Neural progenitor cell (in vitro differentiated cells): Measurements from ENCODE around the gene ROR2. TPM values are rescaled to one million over a fixed set of nuclear protein-coding genes. Genes with fewer than 3 reads are reported as not detected.

Experiments used
- DNase-seq: peaks from one replicate; pipeline ENCODE4 v3.0.0-alpha.2; 2016; ENCODE audit warnings: low spot score
- H2AFZ ChIP-seq: fragments of 200-600 bp; sonication (generic); replicated peaks from 2 replicates; pipeline ENCODE4 v1.6.1; 2016; ENCODE audit warnings: antibody characterized with exemption
- H3F3A ChIP-seq: fragments of 200-600 bp; sonication (generic); 2 replicates; pipeline ENCODE4 v1.6.1; 2016; ENCODE audit warnings: antibody characterized with exemption, low read depth
- H3K27ac ChIP-seq: fragments of 200-600 bp; sonication (generic); 2 replicates; pipeline ENCODE4 v1.5.1; 2016; ENCODE audit warnings: mild to moderate bottlenecking
- H3K27me3 ChIP-seq: fragments of 200-600 bp; sonication (generic); 2 replicates; pipeline ENCODE4 v1.6.1; 2016; ENCODE audit warnings: mild to moderate bottlenecking, moderate library complexity
- H3K36me3 ChIP-seq: fragments of 200-600 bp; sonication (generic); 2 replicates; pipeline ENCODE4 v1.5.1; 2016
- H3K4me1 ChIP-seq: fragments of 200-600 bp; sonication (generic); 2 replicates; pipeline ENCODE4 v1.6.1; 2016; ENCODE audit warnings: mixed run types
- H3K4me2 ChIP-seq: fragments of 200-600 bp; sonication (generic); 2 replicates; pipeline ENCODE4 v1.6.1; 2016
- H3K4me3 ChIP-seq: fragments of 200-600 bp; sonication (generic); 2 replicates; pipeline ENCODE4 v1.5.1; 2016
- H3K79me2 ChIP-seq: fragments of 200-600 bp; sonication (generic); 2 replicates; pipeline ENCODE4 v1.6.1; 2016; ENCODE audit warnings: low read depth
- H3K9ac ChIP-seq: fragments of 200-600 bp; sonication (generic); 2 replicates; pipeline ENCODE4 v1.6.1; 2016
- H3K9me3 ChIP-seq: fragments of 200-600 bp; sonication (generic); 2 replicates; pipeline ENCODE4 v1.5.1; 2016; ENCODE audit warnings: low read depth
- H4K20me1 ChIP-seq: fragments of 200-600 bp; sonication (generic); 2 replicates; pipeline ENCODE4 v1.6.1; 2016; ENCODE audit warnings: low read depth
- H3K27ac Mint-ChIP-seq: 3 replicates; pipeline ENCODE4 v1.8.0; 2021; ENCODE audit warnings: mixed read lengths
- H3K27me3 Mint-ChIP-seq: 2 replicates; pipeline ENCODE4 v1.8.0; 2022; ENCODE audit warnings: low read depth, mild to moderate bottlenecking, inconsistent platforms, moderate library complexity, mixed read lengths; ENCODE audit not compliant: insufficient read depth
- H3K36me3 Mint-ChIP-seq: 3 replicates; pipeline ENCODE4 v1.8.0; 2021; ENCODE audit warnings: mixed read lengths
- H3K4me1 Mint-ChIP-seq: 3 replicates; pipeline ENCODE4 v1.8.0; 2021; ENCODE audit warnings: mixed read lengths
- H3K4me3 Mint-ChIP-seq: 3 replicates; pipeline ENCODE4 v1.8.0; 2021; ENCODE audit warnings: mild to moderate bottlenecking, moderate library complexity, mixed read lengths
- H3K9me3 Mint-ChIP-seq: 3 replicates; pipeline ENCODE4 v1.8.0; 2020; ENCODE audit warnings: mixed read lengths
- CTCF ChIP-seq: fragments of 200-600 bp; sonication (generic); IDR thresholded peaks from 2 replicates; pipeline ENCODE4 v1.5.1; 2017; ENCODE audit warnings: antibody characterized with exemption, mild to moderate bottlenecking
- EZH2 ChIP-seq: fragments of 200-600 bp; sonication (generic); IDR thresholded peaks from 2 replicates; pipeline ENCODE4 v1.6.1; 2017; ENCODE audit warnings: antibody characterized with exemption, mild to moderate bottlenecking, moderate library complexity
- EZH2phosphoT487 ChIP-seq: fragments of 200-600 bp; sonication (generic); IDR thresholded peaks from 2 replicates; pipeline ENCODE4 v1.6.1; 2017; ENCODE audit warnings: antibody characterized with exemption
- total RNA-seq: library from RNA; depleted of rRNA; stranded (reverse); fragments of >200 nt; gene quantifications from 2 replicates; pipeline ENCODE4 v1.2.3, GENCODE V29; 2015; ENCODE audit warnings: low replicate concordance

ROR2 gene
- total RNA-seq, 1 donor from 2014 or later, result 20.1 TPM

GRCh38 chr9:91963711-91964240, 13.7 kb upstream of the ROR2 start:
- Histone ChIP-seq H3K27ac (no peak overlapping the region), H3K27me3 (no peaks in the 10 kb centered on the region), H3F3A (no peaks in the 10 kb centered on the region), H3K9me3 (no peaks in the 10 kb centered on the region), H3K4me3 (no peak overlapping the region), H3K4me2 (no peak overlapping the region), H3K4me1 (no peaks in the 10 kb centered on the region), H3K36me3 (no peaks in the 10 kb centered on the region), H2AFZ (peak overlapping the region; percentile 68), H3K9ac (no peak overlapping the region), H4K20me1 (no peaks in the 10 kb centered on the region), H3K79me2 (no peaks in the 10 kb centered on the region)
- Mint-ChIP-seq H3K27me3 (peaks cover 6% of the 10 kb centered on the region), H3K4me3 (no peak overlapping the region), H3K27ac (no peak overlapping the region), H3K4me1 (no peaks in the 10 kb centered on the region), H3K36me3 (no peaks in the 10 kb centered on the region), H3K9me3 (peaks cover 2% of the 10 kb centered on the region)
- TF ChIP-seq CTCF (no peak), EZH2phosphoT487 (no peak), EZH2 (no peak)
- DNase-seq, result no peak

GRCh38 chr9:91960367-91960766, 10.3 kb upstream of the ROR2 start:
- peaks cover 2% of the 10 kb centered on the region for H3K9me3 Mint-ChIP-seq
- no peak overlapping the region for H3K27ac Mint-ChIP-seq
- no peak overlapping the region for H3K4me3 ChIP-seq

GRCh38 chr9:91958174-91958573, 8.1 kb upstream of the ROR2 start:
- H3K36me3 ChIP-seq, result no peaks in the 10 kb centered on the region
- no peak for DNase-seq
- H3K9ac ChIP-seq, result no peak overlapping the region
- H3K27ac ChIP-seq, result no peak overlapping the region
- Mint-ChIP-seq H3K4me1 (peaks cover 2% of the 10 kb centered on the region), H3K27me3 (peaks cover 4% of the 10 kb centered on the region), H3K27ac (no peak overlapping the region), H3K4me3 (no peak overlapping the region), H3K36me3 (no peaks in the 10 kb centered on the region), H3K9me3 (peaks cover 2% of the 10 kb centered on the region)
- no peaks in the 10 kb centered on the region for H3K27me3 ChIP-seq
- no peaks in the 10 kb centered on the region for H3K9me3 ChIP-seq
- no peaks in the 10 kb centered on the region for H4K20me1 ChIP-seq
- H3K4me2 ChIP-seq, result no peak overlapping the region
- H3K79me2 ChIP-seq, result no peaks in the 10 kb centered on the region
- H3K4me1 ChIP-seq, result no peaks in the 10 kb centered on the region
- H3K4me3 ChIP-seq, result no peak overlapping the region
- H3F3A ChIP-seq, result no peaks in the 10 kb centered on the region
- H2AFZ ChIP-seq, result no peak overlapping the region
- TF ChIP-seq EZH2 (no peak), CTCF (no peak), EZH2phosphoT487 (no peak)

More at GRCh38 chr9:91960367-91960766, 10.3 kb upstream of the ROR2 start:
- no peaks in the 10 kb centered on the region for H3K36me3 ChIP-seq
- Mint-ChIP-seq H3K27me3 (peaks cover 6% of the 10 kb centered on the region), H3K4me3 (no peak overlapping the region), H3K36me3 (no peaks in the 10 kb centered on the region), H3K4me1 (no peaks in the 10 kb centered on the region)
- H3K27ac ChIP-seq, result no peak overlapping the region
- no peaks in the 10 kb centered on the region for H3K79me2 ChIP-seq
- no peak for DNase-seq
- H3K9me3 ChIP-seq, result no peaks in the 10 kb centered on the region
- no peak overlapping the region for H3K4me2 ChIP-seq
- TF ChIP-seq EZH2phosphoT487 (no peak), CTCF (no peak), EZH2 (no peak)
- H3K4me1 ChIP-seq, result no peaks in the 10 kb centered on the region
- no peak overlapping the region for H2AFZ ChIP-seq
- H3K9ac ChIP-seq, result no peak overlapping the region
- H4K20me1 ChIP-seq, result no peaks in the 10 kb centered on the region
- H3F3A ChIP-seq, result no peaks in the 10 kb centered on the region
- H3K27me3 ChIP-seq, result no peaks in the 10 kb centered on the region
